ENCODE results near the gene FBXO46. TPM values are rescaled to one million over a fixed set of nuclear protein-coding genes. Genes with fewer than 3 reads are reported as not detected.

Gene FBXO46
- 8.0 TPM for total RNA-seq

DNA sequence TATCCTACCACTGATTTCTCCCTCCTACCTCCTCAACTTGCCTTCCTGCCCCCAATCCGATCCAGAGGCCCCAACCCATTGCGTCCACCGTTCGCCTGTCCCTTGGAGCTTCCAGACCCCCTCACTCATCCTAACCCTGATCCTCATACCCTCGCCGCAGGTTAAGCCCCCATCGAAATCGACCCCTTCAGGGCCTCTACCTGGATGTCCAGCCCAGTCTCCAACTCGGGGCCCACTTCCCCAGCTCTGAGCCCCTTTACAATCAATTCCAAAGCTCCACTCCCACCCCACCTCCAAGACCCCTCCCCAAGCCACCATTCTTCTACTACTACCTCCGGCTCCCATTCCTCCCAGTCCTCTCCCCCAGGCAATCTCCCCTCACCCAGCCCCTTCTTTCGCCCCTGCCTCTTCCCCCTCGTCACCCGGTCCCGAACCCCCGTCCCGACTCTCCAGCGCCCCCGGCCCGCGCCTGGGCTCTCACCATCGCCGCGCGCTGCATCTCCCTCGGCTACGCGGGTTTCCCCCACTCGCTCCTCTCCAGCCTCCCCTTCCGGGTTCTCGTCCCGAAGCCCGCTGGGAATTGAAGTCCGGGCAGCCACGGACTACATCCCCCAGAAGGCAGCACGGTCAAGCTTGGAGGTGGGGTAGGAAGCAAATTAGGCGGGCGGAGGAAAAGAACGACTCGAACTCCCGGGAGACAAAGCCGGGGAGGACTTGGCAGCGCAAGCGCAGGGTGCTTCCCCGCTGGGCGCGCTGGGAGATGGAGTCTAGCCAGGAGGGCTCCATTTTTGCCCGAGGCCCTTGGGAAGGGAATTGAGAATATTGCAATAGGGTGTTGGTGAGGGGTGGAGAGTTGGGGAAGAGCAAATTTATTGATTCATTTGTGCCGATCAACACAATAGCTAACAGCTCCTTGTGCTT is at the start of gene FBXO46:
FBXO46 (minus strand) TSS at position 529 of the 921 bp plus-strand sequence. CDS start 17,401 bp downstream, outside the sequence.
- Histone ChIP-seq H3K4me3 (ENCODE audit: low read length) (peak within 1 kb of the TSS; percentile 53), H3K27me3 (ENCODE audit: insufficient read depth, low read length) (no peaks in the 10 kb centered on the region), H3K9me3 (ENCODE audit: low read depth, low read length) (no peaks in the 10 kb centered on the region), H3K4me1 (ENCODE audit: insufficient read depth, low read length) (peaks cover 19% of the 10 kb centered on the region)

DNA sequence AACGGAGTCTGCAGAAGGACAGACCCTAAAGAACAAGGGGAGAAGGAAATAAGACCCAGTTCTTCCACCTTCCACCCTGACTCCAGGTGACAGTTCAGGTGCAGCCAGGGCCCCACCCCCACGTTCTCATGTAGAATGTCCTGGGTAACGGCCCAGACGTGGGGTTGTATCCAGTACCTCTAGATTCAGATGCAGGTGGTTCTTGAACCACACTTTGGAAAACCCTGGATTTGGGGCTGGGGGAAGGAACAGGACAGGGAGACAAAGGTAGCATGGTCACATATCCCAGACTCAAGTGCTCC is 49.4 kb upstream of the FBXO46 start:
- Histone ChIP-seq H3K4me3 (ENCODE audit: low read length) (no peak overlapping the region), H3K4me1 (ENCODE audit: insufficient read depth, low read length) (peaks cover 18% of the 10 kb centered on the region)

GRCh38 chr19:45779231-45780145 is 48.8 kb upstream of the FBXO46 start:
- H3K9me3 ChIP-seq (ENCODE audit: low read depth, low read length), result no peaks in the 10 kb centered on the region
- no peak overlapping the region for H3K4me3 ChIP-seq (ENCODE audit: low read length)
- peaks cover 57% of the 10 kb centered on the region for H3K27me3 ChIP-seq (ENCODE audit: insufficient read depth, low read length)
- H3K4me1 ChIP-seq (ENCODE audit: insufficient read depth, low read length), result peaks cover 18% of the 10 kb centered on the region

More for the DNA sequence above, 49.4 kb upstream of the FBXO46 start:
- no peaks in the 10 kb centered on the region for H3K9me3 ChIP-seq (ENCODE audit: low read depth, low read length)
- H3K27me3 ChIP-seq (ENCODE audit: insufficient read depth, low read length), result peaks cover 57% of the 10 kb centered on the region

DNA sequence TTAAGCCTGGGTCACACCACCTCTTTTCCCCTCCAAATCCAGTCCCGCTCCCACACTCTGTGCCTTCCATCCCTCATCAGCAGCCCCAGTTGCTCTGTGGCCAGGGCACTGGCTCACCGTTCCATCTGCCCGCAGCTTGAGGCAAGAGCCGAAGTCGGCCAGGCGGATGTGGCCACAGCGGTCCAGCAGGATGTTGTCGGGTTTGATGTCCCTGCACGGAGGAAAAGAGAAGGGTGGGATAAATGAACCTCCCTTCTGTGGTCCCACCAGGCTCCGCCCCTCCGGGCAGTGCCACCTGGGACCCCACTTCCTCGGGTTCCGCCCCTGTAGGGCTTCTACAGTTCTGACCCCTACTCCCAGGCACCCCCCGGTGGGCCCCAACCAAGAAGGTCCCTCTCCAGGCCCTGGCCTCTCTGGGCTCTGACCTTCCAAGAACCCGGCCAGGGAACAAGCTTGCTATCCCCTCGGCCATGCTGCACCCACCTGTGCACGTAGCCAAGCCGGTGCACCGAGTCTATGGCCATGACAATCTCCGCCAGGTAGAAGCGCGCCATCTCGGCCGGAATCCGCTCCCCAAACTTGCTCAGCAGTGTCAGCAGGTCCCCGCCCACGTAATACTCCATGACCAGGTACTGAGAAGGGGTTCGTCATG is 47.4 kb upstream of the FBXO46 start:
- Histone ChIP-seq H3K4me3 (ENCODE audit: low read length) (no peak overlapping the region), H3K9me3 (ENCODE audit: low read depth, low read length) (no peaks in the 10 kb centered on the region), H3K4me1 (ENCODE audit: insufficient read depth, low read length) (peaks cover 18% of the 10 kb centered on the region), H3K27me3 (ENCODE audit: insufficient read depth, low read length) (peaks cover 54% of the 10 kb centered on the region)

DNA sequence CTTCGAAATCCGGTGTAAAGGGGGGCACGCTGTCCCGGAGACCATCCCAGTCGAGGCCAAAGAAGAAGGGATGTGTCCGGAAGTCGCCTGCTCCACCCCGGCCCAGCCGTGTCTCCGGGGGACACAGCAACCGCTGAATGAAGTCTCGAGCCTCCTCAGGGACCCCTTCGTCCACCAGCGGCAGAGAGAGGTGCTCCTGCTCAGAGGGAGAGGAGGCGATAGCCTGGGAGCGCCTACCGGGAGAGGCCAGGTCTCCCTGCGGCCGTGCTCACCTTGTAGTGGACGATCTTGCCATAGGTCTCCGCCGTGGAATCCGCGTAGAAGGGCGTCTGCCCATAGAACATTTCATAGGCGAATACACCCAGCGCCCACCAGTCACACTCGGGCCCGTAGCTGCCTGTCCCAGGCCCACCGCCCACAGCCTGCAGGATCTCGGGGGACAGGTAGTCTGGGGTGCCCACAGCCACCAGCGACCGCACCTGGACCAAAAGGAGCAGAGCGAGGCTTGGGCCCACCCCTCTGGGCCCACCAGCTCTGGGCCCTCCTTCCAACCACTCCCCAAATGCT is 46.8 kb upstream of the FBXO46 start:
- Histone ChIP-seq H3K4me1 (ENCODE audit: insufficient read depth, low read length) (peaks cover 18% of the 10 kb centered on the region), H3K4me3 (ENCODE audit: low read length) (no peak overlapping the region), H3K27me3 (ENCODE audit: insufficient read depth, low read length) (peaks cover 58% of the 10 kb centered on the region), H3K9me3 (ENCODE audit: low read depth, low read length) (no peaks in the 10 kb centered on the region)

- Histone ChIP-seq H3K4me3 (ENCODE audit: low read length) (no peak overlapping the region), H3K9me3 (ENCODE audit: low read depth, low read length) (no peaks in the 10 kb centered on the region), H3K27me3 (ENCODE audit: insufficient read depth, low read length) (peaks cover 53% of the 10 kb centered on the region), H3K4me1 (ENCODE audit: insufficient read depth, low read length) (peaks cover 23% of the 10 kb centered on the region)
Measured at GRCh38 chr19:45774765-45775164, 44.1 kb upstream of the FBXO46 start.

GRCh38 chr19:45773384-45773783 is 42.7 kb upstream of the FBXO46 start:
- H3K9me3 ChIP-seq (ENCODE audit: low read depth, low read length), result no peaks in the 10 kb centered on the region
- H3K27me3 ChIP-seq (ENCODE audit: insufficient read depth, low read length), result peaks cover 43% of the 10 kb centered on the region
- H3K4me1 ChIP-seq (ENCODE audit: insufficient read depth, low read length), result peaks cover 22% of the 10 kb centered on the region
- no peak overlapping the region for H3K4me3 ChIP-seq (ENCODE audit: low read length)

DNA sequence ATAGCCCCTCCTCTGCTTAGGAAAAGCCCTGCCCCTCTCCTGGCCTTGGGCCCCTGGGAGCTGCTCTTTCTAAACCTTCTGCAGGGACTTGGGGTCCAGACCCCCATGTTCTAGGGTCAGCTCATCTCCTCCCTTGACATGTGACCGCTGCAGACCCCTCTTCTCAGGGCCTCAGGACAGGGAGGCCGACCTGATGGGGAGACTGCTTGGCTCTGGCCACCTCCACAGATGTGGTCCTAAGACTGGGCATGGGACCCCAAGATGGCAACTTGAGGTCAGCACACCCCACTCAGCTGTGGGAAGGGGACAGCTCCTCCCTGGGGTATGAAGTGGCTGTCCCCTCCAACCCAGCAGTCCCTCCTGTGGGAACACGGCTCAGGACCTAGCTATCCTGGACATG is 42.2 kb upstream of the FBXO46 start:
- Histone ChIP-seq H3K4me3 (ENCODE audit: low read length) (no peak overlapping the region), H3K9me3 (ENCODE audit: low read depth, low read length) (no peaks in the 10 kb centered on the region), H3K4me1 (ENCODE audit: insufficient read depth, low read length) (peaks cover 27% of the 10 kb centered on the region), H3K27me3 (ENCODE audit: insufficient read depth, low read length) (peaks cover 44% of the 10 kb centered on the region)

DNA sequence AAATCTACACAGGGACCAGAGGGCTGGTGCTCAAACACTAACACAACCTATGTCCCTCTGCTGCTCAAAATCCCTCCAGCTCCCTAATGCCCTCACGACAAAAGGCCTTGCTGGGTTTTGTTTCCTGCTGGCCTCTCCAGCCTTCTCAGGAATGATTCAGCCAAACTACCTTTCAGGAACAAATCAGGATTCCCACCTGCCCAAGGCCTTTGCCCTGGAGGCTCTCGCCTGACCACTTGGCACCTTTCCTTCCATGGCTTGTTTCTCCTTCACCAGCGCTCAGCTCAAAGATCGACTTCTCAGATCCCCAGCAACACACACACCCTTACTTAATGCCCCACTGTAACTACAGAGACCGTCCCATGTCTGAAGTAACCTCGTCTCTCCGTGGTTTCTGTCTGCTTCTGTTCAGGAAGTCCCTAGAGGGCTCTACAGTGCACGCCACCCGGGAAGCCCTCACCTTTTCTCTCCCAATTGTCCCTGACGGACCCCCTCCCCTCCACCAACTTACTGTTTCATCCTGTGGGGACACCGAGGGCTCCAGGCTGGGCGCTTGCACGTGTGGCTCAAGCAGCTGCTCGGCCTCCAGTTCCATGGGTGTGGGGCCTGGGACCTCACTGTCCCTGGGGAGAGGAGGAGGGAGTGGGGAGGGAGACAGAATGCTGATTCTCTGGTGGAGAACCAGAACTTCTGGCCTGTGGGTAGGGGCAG is 41.6 kb upstream of the FBXO46 start:
- Histone ChIP-seq H3K4me3 (ENCODE audit: low read length) (no peak overlapping the region), H3K9me3 (ENCODE audit: low read depth, low read length) (no peaks in the 10 kb centered on the region), H3K27me3 (ENCODE audit: insufficient read depth, low read length) (peaks cover 47% of the 10 kb centered on the region), H3K4me1 (ENCODE audit: insufficient read depth, low read length) (peaks cover 31% of the 10 kb centered on the region)

DNA sequence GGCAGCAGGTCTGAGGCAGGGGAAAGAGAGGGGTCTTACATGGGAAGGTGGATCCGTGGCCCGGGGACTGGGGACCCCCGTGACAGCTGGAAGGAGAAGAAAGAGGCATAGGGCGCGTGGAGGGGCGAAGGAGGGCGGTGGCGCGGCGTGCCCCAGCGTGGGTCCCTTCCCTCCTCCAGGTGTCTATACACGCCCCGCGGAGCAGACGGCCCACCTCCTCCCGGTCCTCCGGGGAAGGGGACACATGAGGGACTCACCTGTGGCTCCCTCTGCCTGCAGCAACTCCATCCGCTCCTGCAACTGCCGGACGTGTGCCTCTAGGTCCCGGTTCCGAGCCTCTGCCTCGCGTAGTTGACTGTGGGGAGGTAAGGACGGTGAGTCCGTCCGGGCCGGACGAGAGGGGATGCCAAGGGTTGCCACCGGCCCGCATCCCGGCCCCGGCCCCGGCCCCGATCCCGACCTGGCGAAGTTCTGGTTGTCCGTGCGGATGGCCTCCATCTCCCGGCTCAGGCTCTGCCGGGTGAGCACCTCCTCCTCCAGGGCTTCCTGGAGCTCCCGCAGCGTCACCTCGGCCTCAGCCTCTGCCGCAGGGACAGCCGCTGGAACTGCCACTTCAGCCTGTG is 40.7 kb upstream of the FBXO46 start:
- H3K4me1 ChIP-seq (ENCODE audit: insufficient read depth, low read length), result peaks cover 31% of the 10 kb centered on the region
- H3K27me3 ChIP-seq (ENCODE audit: insufficient read depth, low read length), result peaks cover 51% of the 10 kb centered on the region
- no peak overlapping the region for H3K4me3 ChIP-seq (ENCODE audit: low read length)
- H3K9me3 ChIP-seq (ENCODE audit: low read depth, low read length), result no peaks in the 10 kb centered on the region

DNA sequence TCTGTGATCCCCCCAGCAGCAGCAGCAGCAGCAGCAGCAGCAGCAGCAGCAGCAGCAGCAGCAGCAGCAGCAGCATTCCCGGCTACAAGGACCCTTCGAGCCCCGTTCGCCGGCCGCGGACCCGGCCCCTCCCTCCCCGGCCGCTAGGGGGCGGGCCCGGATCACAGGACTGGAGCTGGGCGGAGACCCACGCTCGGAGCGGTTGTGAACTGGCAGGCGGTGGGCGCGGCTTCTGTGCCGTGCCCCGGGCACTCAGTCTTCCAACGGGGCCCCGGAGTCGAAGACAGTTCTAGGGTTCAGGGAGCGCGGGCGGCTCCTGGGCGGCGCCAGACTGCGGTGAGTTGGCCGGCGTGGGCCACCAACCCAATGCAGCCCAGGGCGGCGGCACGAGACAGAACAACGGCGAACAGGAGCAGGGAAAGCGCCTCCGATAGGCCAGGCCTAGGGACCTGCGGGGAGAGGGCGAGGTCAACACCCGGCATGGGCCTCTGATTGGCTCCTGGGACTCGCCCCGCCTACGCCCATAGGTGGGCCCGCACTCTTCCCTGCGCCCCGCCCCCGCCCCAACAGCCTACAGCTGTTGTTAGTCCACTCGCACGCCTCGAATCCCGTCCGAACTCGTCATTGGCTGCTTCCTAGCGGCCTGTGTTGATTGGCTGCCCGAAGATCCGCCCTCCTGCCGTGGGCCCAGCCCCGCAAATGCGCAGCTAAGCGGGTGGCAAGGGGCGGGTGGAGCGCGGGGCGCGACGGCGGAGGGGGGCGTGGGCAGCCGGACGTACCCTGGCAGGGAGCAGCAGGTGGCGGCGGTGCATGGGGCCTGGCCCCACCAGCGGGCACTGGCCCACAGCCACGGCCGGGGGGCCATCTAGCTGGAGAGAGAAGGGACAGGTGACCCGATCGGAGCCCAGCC is 39.8 kb upstream of the FBXO46 start:
- Histone ChIP-seq H3K4me3 (ENCODE audit: low read length) (peak overlapping the region; percentile 49), H3K27me3 (ENCODE audit: insufficient read depth, low read length) (peaks cover 52% of the 10 kb centered on the region)

DNA sequence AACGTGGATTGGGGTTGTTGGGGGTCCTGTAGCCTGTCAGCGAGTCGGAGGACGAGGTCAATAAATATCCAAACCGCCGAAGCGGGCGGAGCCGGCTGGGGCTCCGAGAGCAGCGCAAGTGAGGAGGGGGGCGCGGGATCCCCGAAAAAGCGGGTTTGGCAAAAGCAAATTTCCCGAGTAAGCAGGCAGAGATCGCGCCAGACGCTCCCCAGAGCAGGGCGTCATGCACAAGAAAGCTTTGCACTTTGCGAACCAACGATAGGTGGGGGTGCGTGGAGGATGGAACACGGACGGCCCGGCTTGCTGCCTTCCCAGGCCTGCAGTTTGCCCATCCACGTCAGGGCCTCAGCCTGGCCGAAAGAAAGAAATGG is 39.1 kb upstream of the FBXO46 start:
- Histone ChIP-seq H3K4me1 (ENCODE audit: insufficient read depth, low read length) (peaks cover 31% of the 10 kb centered on the region), H3K4me3 (ENCODE audit: low read length) (peak overlapping the region; percentile 49), H3K9me3 (ENCODE audit: low read depth, low read length) (no peaks in the 10 kb centered on the region), H3K27me3 (ENCODE audit: insufficient read depth, low read length) (peaks cover 49% of the 10 kb centered on the region)

More for the DNA sequence above, 39.8 kb upstream of the FBXO46 start:
- Histone ChIP-seq H3K4me1 (ENCODE audit: insufficient read depth, low read length) (peaks cover 31% of the 10 kb centered on the region), H3K9me3 (ENCODE audit: low read depth, low read length) (no peaks in the 10 kb centered on the region)
